Activated CD4-positive, alpha-beta T cell treated with anti-CD3 and anti-CD28 coated beads for 4 hours (primary cell): ENCODE measurements around the gene ENPP7.

Experiments used
- DNase-seq, 2 donors: peaks; one replicate each; pipeline ENCODE4 v3.0.0-alpha.2; 2020

The ENPP7 gene, protein sequence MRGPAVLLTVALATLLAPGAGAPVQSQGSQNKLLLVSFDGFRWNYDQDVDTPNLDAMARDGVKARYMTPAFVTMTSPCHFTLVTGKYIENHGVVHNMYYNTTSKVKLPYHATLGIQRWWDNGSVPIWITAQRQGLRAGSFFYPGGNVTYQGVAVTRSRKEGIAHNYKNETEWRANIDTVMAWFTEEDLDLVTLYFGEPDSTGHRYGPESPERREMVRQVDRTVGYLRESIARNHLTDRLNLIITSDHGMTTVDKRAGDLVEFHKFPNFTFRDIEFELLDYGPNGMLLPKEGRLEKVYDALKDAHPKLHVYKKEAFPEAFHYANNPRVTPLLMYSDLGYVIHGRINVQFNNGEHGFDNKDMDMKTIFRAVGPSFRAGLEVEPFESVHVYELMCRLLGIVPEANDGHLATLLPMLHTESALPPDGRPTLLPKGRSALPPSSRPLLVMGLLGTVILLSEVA

DNA sequence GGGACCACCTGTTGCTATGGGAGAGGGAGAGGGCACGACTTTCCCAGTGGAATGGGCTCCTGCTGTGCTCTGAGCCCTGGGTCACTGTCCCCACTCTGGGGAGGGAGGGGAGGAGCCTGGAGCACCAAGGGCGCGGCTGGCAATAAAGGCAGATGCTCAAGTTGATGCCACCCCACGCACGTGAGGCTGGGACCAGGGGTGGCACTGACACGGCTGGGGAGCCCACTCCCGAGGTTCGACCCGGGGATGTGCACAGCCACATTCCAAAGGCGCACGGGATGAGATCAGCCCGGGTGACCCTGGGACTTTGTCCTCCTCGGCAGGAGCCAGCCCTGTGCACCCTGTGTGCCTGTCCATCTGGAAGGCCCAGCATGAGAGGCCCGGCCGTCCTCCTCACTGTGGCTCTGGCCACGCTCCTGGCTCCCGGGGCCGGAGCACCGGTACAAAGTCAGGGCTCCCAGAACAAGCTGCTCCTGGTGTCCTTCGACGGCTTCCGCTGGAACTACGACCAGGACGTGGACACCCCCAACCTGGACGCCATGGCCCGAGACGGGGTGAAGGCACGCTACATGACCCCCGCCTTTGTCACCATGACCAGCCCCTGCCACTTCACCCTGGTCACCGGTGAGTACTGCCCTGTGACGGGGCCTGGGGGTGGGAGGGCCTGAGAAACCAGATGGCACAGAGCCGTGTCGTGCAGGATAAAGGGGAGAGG, at the start of gene ENPP7:
TSS of gene ENPP7 (plus strand) at position 175 of the 715 bp plus-strand sequence. CDS start at position 372, 197 bp downstream.
- DNase-seq, result no peak

DNA sequence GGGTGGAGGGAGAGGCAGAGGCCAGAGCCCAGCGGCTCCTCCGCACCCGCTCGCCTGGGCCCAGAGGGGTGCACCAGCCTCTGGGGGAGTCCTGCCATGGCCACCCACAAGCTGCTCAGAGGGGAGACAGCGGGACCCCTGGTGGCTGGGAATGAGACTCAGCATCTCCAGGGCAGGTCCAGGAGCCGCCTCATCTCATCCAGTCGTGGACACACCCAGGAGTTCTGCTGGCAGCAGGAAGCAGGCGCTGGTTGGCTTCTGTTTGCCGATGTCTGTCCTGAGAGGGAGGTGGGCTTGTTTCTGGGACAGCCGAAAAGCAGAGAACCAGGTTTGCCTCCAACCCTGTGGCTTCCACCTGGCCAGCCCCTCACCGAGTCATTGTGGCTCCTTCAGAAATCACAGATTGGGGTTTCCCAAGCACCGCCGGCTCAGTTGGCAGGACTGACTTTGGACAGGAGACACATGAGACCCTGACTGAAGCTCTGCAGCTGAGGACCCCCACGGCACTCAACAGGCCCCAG, 49.6 kb upstream of the ENPP7 start:
- no peak for DNase-seq

DNA sequence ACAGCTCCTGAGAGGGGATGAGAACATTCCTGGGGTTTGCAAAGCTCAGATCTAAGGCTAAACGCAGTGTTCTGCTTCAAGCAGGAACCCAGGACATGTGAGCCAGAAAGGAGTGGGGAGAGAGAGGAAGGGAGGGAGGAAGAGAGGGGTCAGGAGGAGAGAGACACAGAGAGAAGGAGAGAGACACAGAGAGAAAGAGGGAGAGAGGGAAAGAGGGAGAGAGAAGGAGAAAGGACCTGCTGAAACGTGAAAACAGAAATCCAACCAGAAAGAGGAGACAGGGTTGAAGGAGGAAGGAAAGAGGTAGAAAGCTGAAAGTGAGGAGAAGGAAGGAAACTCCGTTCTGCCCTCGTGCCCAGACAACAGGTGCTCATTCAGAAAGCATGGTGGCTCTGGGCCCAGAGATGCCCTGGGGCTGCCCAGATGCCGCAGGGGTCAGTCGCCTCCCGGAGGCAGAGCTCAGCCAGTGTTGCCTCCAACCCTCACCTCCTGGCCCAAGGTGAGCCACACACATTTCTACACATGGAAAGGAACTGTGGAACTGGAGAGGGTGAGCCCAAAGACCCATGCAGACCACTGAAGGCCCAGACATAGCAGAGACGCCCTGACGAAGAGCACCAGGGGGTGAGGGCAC, 49.0 kb upstream of the ENPP7 start:
- DNase-seq, result no peak

DNA sequence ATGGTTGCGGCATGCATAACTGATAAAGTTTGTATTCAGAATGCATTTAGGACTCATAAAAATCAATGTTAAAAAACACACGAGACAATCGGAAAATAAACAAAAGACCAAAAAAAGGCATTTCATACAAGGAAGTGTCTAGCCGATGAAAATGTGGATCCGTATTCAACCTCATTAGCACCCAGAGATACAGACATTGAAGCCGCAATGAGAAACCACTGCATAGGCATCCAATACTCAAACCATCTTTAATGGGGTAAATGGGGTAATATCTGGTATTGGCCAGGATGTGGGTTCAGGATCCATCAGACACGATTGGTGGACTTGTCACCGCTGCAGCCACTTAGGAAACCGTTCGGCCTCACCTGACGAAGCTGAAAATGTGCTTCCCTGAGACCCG, 47.4 kb upstream of the ENPP7 start:
- DNase-seq, result no peak

DNA sequence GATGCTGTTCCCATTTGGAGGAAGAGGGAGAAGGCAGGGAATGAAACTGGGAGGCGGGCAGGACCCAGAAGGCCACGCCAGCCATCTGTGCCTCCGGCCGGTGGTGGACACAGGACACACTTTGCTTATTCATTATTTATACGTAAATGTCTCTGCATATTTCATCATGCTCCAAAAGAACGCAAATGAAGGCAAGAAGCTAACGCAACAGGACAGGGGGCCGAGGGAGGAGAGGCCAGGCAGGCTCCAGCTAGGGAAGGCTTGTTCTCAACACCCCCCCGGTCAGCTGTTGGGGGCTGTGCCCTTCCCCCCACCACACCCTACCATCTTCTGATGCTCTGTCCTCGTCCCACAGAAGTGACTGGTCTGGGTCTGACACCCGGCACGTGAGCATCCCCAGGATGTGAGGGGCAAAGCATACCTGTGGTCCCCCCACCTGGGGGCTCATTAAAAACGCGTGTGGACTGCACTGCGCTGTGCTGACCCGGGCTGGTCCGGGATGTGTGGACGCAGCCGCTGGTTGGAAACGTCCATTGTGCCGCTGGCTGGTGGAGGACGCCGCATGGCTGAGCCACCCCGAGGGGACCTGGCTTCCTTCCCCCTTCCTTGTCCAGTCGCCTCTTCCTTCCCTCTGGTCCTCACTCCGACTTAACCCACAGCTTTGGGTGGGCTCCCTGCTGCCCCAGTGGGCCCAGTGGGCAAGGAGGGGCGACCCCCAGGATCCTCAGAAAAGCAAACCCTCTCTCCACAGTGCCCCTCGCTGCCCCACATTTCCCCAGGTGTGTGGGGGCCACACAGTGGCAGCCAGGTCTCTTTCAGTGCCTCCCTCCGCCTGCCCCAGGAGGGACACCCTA, 46.4 kb upstream of the ENPP7 start:
- no peak for DNase-seq

DNA sequence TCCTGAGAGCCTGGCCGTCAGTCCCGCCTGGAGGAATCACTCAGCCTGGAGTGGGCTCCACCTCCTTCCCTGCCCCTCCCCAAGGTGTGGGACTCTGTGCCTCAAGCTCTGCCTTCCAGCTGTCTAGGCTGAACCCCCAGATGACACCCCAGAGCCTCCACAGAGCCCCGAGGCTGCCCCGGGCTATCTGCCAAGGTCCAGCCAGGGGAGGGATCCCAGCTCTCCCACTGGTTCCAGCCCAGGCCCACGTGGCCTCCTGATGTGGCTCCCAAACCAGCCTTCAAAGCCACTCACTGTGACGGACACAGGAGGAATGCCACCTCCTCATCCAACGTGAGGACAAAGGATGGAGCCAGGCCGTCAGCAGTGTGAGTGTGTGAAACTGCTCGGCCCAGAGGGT, 45.6 kb upstream of the ENPP7 start:
- no peak for DNase-seq

DNA sequence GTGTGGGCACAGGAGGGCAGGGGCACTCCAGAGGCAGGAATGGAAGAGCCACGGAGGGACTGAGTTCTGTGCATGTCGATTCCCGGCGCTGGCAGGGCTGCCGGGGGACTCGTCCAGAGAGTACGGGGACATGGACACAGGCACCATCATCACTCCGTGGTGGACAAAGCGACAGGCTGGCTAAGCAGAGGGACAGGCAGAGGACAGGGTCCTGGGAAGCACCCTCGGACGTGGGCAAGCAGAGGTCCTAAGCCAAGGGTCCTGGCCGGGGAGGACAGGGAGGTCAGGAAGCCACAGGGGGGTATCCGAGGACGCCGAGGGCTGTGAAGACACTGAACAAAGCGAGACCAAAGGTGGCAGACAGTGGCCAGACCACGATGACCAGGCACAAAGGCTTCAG, 44.3 kb upstream of the ENPP7 start:
- DNase-seq, result no peak

DNA sequence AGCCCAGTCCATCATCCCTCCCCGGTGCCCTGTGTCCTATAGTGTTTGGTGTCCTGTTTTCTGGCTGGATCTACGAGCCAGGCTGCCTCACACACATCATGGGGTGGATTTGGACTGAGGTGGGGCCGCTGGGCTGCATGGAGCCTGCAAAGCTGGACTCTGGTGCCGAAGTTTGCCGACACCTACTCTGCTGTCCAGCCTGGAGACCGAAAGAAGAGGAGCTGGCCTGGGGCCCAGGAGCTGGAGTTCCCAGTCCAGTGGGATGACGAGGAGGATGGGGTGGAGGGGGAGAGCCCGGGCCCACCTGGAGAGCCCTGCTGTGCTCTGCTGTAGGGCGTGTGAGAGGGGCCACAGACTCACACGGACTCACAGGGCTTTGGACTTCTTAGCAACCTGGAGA, 40.3 kb upstream of the ENPP7 start:
- DNase-seq, result no peak

DNA sequence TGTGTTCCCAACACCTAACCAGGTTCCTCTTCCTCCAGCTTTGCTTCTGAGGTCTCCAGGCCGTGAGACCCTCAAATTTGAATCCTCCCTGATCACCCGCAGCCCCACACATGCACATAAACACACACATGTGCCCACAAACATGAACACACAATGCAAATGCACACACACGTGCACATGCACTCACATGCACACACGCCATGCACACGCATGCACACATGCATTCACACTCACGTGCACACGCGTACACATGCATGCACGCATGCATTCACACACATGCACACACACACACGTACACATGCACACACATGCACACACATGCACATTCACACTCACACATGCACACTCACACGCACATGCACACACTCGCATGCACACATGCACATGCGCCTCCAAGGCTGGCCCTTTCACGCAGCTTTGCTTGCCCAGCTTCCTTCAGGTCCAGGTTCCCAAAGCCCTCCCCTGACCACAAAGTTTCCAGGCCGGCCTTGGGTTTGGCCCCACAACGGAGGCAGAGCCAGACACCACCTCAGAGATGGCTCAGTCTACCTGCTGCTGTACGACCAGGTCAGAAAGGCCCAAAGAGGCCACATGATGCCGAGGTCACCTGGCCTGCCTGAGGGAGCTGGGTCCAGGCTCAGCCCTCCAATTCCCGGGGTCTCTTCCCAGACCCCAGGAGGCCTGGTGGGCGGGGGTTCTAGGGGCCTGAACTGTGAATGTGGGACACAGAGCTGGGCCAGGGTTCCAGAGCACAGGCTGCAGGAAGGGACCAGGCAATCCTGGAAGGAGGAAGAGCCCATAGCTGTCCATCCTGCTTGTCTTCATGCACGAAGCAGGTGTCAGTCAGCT, 39.5 kb upstream of the ENPP7 start:
- no peak for DNase-seq

DNA sequence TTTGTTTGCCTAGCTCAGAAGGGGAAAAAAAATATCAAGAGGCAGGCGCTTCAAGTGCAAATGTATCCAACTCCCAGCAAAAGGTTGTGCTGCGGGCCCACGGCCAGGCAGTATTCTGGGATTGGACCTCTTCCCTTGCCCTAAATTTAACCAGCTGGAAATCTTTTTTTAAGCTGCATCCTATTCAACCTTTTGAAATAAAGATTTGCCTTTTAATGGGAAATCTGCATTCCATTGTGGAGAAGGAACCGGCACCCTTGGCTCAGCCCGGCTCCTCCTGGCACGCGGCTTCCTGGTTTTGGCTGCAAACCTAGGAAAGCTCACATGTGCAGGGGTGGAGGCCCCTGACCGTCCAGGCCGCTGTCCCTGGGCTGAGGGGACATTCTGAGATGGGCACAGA, 38.8 kb upstream of the ENPP7 start:
- DNase-seq, result no peak

DNA sequence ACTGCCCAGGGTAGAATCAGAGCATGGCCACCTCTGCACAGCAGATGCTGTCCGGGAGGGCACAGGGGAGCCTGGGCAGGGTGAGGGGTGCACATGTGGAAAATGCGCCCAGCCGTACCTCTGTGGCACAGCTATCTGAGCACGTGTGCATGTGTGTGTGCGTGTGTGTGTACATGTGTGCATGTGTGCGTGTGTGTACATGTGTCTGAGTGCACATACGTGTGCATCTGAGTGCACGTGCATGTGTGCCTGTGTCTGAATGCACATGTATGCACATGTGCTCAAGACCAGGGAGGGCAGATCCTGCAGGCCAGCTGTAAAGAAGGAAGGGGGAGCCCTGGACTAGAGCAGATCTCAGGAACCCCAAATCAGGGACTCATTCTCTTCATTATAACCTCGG, 37.3 kb upstream of the ENPP7 start:
- no peak for DNase-seq

DNA sequence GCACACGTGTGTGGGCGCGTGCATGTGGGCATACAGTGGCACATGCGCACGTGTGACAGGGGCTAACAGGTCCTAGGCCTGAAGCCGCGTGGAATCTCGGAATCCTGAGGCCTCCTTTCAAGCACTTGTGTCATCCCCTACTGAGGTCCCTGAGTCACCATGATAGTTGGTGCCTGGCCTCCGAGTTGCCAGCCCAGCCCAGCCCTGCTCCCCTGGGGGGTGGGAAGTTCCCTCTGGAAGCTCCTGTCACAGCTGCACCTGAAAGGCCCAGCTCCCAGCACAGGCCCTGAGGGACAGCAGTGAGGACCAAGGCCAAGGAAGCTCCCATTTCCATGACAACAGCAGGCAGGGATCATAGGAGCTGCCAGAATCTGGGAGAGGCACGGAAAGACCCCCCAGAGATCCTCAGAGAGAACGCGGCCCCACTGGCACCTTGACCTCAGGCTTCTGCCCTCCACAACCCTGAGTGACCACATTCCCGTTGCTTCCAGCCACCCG, 35.4 kb upstream of the ENPP7 start:
- DNase-seq, result no peak

DNA sequence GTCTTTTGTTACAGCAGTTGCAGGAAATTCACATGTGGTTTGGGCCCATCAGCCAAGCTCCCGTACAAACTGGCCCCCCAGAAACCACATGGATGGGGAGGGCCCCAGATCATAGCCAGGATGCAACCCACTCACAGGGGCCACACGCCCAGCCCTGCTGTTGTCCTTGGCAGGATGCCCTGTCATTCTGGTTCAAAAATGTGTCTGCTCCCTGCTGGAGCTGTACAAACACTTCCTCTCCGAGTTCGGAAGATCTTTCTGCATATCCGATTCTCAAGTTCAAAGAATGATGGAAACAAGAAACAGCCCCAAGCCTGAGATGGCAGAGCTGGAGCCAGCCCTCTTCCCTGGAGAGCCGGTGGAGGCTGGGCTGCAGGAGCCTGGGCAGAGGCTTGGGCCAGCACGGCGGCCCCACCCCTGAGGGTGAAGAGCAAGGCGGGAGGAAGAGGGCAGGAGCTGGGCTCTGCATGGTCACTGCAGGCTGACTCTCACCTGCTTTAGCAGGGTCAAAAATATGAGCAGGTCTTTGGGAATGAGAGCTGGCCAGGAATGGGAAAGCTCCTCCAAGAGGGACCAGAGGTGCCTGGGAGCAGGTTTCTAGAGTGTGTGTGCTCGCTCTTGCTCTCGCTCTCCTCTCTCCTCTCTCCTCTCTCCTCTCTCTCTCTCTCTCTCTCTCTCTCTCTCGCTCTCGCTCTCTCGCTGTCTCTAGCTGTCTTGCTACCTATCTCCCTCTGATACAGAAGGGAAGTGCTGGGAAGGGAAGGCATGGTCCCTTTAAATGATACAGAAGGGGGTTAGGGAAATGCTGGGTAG, 34.7 kb upstream of the ENPP7 start:
- DNase-seq, result no peak

DNA sequence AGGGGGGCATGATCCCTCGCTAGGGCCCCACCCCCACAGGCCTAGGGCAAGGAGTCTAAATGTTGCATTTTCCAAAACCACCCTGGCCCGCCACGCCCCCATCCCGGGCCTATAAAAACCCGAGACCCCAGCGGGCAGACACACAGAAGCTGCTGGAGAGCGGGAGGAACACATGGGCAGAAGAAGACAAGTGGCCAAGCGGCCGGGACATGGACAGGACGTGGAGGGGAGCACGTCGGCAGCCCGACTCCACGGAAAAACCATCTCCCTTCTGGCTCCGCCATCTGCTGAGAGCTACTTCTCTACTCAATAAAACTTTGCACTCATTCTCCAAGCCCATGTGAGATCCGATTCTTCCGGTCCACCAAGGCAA, 34.1 kb upstream of the ENPP7 start:
- no peak for DNase-seq

DNA sequence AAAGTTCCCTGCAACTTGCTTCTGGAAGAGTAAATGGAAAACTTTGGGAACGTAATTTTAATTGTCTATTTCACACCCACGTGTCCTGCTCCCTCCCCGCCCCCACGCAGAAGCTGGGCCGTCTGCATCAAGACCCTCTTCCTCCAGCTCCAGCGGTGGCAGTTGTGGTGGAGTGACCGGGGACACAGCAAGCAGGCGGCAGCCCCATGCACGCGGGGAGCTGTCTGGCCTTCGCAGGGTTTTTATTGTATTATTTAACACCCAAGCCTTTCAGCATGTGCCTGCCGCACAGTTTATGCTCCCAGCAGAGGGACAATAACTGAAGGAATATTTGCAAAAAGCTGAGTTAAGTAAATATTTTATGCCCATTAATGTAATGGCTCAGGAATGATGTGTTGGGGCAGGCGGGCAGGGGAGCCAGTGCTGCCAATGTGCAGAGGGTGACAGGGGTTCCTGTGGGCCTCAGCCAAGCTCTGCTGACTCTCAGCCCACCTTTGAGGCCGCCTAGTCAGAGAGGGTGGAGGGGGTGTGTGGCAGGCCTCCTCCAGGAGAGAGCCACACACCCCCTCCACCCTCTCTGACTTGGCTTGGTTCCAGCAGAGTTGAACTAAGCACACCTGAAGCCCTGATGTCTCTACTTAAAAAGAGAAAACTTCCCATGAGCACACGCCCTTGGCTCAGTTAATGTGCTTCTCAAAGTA, 32.4 kb upstream of the ENPP7 start:
- DNase-seq, result no peak

DNA sequence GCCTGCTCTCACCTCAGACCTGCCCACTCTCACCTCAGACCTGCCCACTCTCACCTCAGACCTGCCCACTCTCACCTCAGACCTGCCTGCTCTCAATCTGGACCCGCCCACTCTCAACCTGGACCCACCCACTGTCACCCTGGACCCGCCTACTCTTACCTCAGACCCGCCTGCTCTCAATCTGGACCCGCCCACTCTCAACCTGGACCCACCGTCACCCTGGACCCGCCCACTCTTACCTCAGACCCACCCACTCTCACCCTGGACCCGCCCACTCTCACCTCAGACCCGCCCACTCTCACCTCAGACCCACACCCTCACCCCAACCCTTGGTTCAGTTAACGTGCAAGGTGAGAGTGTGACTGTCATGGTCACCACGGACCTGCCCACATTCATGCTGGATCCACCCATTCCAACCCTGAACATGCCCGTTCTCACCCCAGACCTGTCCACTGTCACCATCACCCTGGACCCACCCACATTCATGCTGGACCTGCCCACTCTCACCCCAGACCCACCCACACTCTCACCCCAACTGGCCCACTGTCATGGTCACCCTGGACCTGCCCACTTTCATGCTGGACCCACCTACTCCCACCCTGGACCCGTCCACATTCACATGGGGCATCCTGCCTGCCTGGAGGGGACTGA, 31.2 kb upstream of the ENPP7 start:
- no peak for DNase-seq

DNA sequence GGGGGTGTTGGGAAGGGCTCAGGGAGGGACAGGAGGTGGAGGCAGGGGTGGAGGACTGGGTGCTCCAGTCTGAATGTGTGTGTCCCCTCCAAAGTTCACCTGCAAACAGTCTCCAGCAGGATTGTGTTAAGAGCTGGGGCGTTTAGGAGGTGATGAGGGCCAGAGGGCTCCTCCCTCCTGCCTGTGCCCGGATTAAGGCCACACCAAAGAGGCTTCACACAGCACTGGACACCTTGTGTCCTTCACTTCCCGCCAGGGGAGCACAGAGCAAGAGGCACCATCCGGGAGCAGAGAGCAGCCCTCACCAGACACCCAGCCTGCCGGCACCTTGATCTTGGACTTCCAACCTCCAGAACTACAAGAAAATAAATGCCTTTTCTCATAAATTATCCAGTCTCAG, 30.2 kb upstream of the ENPP7 start:
- no peak for DNase-seq

DNA sequence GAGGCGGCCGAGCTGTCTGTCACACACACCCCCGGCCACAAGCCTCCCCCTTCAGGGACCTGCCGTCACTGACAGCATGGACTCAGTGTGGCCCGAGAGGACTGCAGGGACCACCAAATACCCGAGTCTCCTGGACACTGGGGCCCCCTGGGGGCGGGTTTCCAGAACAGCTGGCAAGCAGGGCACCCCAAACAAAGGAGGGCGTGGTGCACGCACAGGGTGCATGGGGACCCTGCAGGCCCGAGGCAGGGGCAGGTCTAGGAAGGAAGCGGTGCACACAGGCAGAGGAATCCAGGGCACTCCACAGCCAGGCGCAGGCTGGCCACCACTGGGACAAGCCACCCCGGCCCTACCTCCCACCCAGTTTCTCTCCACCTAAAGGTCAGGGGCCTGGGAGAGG, 28.7 kb upstream of the ENPP7 start:
- no peak for DNase-seq

DNA sequence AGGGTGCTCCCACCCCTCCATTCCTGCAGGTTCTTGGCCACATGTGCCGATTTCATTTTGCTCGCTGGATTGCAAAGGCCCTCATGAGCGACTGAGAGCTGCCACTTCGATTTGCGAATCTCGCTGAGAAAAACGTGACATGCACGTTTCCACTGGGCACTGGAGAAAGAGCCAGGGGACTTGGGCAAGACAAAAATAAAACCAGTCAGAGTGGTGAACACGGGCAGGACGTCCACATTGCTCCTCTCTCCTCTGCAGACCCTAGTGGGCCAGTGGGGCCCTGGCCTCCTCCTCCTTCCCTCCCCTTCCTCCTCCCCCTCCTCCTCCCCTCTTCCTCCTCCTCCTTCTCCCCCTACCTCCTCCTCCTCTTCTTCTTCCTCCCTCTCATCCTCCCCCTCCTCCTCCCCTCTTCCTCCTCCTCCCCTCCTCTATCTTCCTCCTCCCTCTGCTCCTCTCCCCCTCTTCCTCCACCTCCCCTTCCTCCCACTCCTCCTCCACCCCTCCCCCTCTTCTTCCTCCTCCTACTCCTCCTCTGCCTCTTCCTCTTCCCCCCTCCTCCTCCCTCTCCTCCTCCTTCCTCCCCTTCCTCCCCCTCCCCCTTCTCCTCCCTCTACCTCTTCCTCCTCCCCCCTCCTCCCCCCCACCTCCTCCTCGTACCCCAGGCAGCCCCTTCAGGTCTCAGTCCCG, 28.1 kb upstream of the ENPP7 start:
- DNase-seq, result no peak
